Esophagus muscularis mucosa (tissue), 4 donors: ENCODE data around the gene ALDH1A3.

ENCODE experiments used
- CTCF ChIP-seq, 3 experiments: fragments of 200-600 bp in 2 of 3; fragments of 450-650 bp in 1 of 3; sonication (generic) in 2 of 3; IDR thresholded peaks; one replicate each; pipeline ENCODE4 v1.5.1; 2017 to 2019; ENCODE audit warnings: antibody characterized with exemption in 3 of 3, mild to moderate bottlenecking in 2 of 3, moderate library complexity in 1 of 3
- EP300 ChIP-seq: sonication (generic); formaldehyde crosslinking; IDR thresholded peaks from one replicate; pipeline ENCODE4 v1.6.1; 2017; ENCODE audit warnings: antibody characterized with exemption
- POLR2A ChIP-seq: fragments of 450-650 bp; IDR thresholded peaks from one replicate; pipeline ENCODE4 v1.6.1; 2017; ENCODE audit warnings: antibody characterized with exemption, moderate library complexity, mild to moderate bottlenecking, low read depth
- POLR2AphosphoS5 ChIP-seq, 2 donors: sonication (generic); formaldehyde crosslinking; IDR thresholded peaks; one replicate each; pipeline ENCODE4 v1.6.1; 2017; ENCODE audit warnings: antibody characterized with exemption in 2 of 2

DNA sequence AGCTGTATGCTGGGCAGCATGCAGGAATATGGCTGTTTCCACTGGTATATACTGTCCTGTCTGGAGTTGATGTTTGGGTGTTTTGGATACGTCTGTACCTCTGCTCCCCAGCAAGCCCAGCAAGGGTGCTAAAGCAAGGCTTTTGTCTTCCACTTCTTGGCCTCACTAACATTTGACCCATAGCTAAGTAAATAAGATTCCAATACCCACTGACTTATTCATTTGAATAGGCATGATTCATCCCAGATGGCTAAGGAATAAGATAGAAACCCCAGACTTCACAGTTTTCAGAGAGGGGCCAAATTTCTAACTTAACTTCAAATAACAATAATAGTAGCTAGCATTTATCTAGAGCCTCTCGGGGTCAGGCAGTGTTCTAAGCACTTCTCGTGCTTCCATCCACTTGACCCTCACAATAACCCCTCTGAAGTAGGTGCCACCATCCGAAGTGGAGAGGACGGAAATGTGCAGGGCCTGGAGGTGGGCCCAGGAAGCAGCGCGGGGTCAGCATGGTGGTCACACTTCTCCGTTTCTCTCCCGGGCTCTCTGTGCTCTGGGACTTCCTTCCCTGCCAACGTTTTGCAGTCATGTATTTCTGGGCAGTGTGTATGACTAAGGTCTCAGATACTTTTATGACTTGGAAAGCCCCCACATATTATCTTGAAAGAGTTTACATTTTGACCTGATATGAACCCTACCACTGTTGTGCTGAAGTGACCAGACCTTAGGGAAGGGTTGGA lies 78.9 kb downstream of the ALDH1A3 start:
- TF ChIP-seq POLR2AphosphoS5 (IDR thresholded peaks at IDR 0.05) (no peak), EP300 (no peak), CTCF (IDR thresholded peaks at IDR 0.05) (no peak), POLR2A (no peak)
